Body of pancreas (tissue), 4 donors: Measurements from ENCODE around the gene OR2A7. TPM values are rescaled to one million over a fixed set of nuclear protein-coding genes. Genes with fewer than 3 reads are reported as not detected.
"Not testable (repeated sequence)": the region's sequence is repeated elsewhere in the genome, so short reads cannot be mapped to it uniquely, and the experiment has no call there.

ENCODE experiments used
- ATAC-seq: fragments of 150-250 bp; one replicate; pipeline ENCODE4 v1.9.1; 2016
- DNase-seq, 4 donors: peaks; one replicate each; pipeline ENCODE4 v3.0.0-alpha.2; 2019
- H3K27ac ChIP-seq, 4 donors: fragments of 200-600 bp; sonication (generic); 1 replicate in 3 of 4; 2 replicates in 1 of 4; pipeline versions ENCODE4 v1.5.1 to v1.6.1; 2016 to 2019; ENCODE audit warnings: mild to moderate bottlenecking in 1 of 4, mixed read lengths in 1 of 4, moderate library complexity in 1 of 4
- H3K27me3 ChIP-seq, 2 donors: fragments of 200-600 bp; sonication (generic); one replicate each; pipeline ENCODE4 v1.6.0; 2016; ENCODE audit warnings: mild to moderate bottlenecking in 1 of 2
- H3K36me3 ChIP-seq, 2 donors: fragments of 200-600 bp; sonication (generic); replicated peaks in 1 of 2; 2 replicates each; pipeline ENCODE4 v1.5.1; 2016; ENCODE audit warnings: low read depth in 2 of 2; ENCODE audit not compliant: insufficient read depth in 1 of 2
- H3K4me1 ChIP-seq: fragments of 200-600 bp; sonication (generic); one replicate; pipeline ENCODE4 v1.6.0; 2016
- H3K4me3 ChIP-seq, 2 donors: fragments of 200-600 bp; sonication (generic); 1 replicate in 1 of 2; 2 replicates in 1 of 2; pipeline ENCODE4 v1.5.1; 2016 to 2019
- H3K9me3 ChIP-seq, 3 donors: fragments of 200-600 bp; sonication (generic); 1 replicate in 2 of 3; 2 replicates in 1 of 3; pipeline ENCODE4 v1.5.1; 2016
- WGBS, 2 donors: methylation state at CpG; one replicate each; pipeline ENCODE4 v1.1.5; 2017; 5-methylcytosine and 5-hydroxymethylcytosine counted together
- intact Hi-C: fragments of 100-400 bp; cut with DNase I; formaldehyde crosslinking; loops from one replicate; pipeline ENCODE4 v1.15.1; 2023
- total RNA-seq, 2 donors: library from RNA; depleted of rRNA; stranded (reverse); fragments of >200 nt; gene quantifications; one replicate each; pipeline ENCODE4 v1.1.0, GENCODE V29; 2016

The OR2A7 gene
- total RNA-seq, 2 donors from 2014 or later, result 4.9 to 14.5 TPM

DNA sequence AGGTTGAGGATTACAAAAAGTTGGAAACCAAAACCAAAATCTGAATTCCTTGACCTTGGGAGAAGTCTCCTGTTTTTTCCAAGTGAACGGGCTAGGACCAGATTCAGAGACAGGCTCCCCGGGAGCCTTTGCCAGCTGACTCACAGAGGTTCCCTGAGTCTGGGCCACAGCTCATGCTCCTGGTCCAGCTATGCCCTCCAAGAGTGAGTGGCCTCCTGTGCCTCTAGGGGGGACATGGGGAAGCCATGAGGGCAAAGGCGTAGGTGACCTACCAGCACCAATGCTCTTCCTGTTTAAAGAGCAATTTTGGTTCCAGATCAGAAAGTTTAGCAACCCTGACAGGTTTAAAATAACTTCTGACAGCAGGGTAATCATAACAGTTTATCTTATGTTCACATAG, 35.8 kb downstream of the OR2A7 start:
- H3K27ac ChIP-seq, intact Hi-C loops, ATAC-seq, H3K36me3 ChIP-seq, H3K4me3 ChIP-seq, H3K9me3 ChIP-seq, H3K4me1 ChIP-seq, H3K27me3 ChIP-seq, DNase-seq: not testable (repeated sequence)
- WGBS, 2 donors, result 80% methylated on average over 2 of the region's 3 CpGs; no CpG with 5 or more reads in 1 of the 2 donors

DNA sequence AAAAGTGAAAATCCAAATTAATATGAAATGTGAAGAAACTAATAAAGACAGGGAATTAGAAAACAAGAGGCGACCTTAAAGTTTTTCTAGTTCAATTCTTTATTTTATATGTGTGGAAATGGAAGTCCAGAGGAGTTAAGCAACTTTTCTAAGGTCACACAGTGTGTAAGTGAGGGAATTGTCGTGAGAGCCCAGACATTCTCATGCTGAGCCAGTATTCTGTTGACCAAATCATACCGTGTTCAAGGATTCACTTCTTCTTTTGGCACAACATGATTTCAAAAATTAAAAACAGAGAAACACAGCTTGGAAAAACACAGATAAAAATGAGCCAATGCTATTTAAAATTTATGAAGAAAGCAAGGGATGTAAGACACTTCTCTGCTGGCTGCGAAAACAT, 37.7 kb downstream of the OR2A7 start:
- intact Hi-C loops, H3K9me3 ChIP-seq, ATAC-seq, H3K27ac ChIP-seq, H3K4me3 ChIP-seq, DNase-seq, H3K27me3 ChIP-seq, H3K36me3 ChIP-seq, H3K4me1 ChIP-seq: not testable (repeated sequence)
- 61 to 67% methylated on average over 3 of the region's 4 CpGs for WGBS, 2 donors

DNA sequence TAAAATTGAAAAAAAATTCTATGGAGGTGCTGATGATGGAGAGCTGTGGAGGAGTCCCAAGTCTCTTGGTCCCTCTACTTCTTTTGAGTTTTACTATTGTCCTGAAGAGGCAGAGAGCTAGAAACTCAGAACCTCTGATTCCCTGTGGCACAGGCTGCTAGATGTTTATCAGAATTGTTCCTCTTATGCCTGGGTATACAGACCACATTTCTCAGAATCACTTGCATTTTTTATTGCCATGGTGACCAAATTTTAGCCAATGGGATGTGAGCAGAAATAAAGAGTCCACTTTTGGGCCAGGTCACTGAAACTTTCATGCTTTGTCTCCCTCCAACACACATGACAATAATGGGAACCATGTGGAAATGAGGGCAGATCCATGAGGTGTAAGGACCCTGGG, 40.9 kb downstream of the OR2A7 start:
- H3K27me3 ChIP-seq, H3K36me3 ChIP-seq, H3K9me3 ChIP-seq, ATAC-seq, H3K4me1 ChIP-seq, H3K4me3 ChIP-seq, H3K27ac ChIP-seq, DNase-seq, intact Hi-C loops: not testable (repeated sequence)

DNA sequence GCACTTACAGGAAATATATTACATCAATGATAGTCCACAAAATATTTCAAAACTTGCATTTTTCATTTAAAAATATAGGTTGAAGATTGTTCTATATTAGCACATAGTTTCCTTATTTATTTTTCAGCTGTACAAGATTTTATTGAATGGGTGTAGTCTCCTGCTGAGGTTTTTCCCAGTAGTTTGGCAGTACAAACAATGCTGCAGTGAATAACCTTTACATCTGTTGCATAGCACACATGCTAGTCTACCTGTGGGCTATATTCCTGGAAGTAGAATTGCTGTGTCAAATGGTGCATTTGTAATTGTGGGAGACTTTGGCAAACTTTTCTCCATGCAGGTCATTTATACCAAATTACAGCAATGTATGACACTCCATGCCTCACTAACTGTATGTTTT, 44.1 kb downstream of the OR2A7 start:
- H3K27ac ChIP-seq, ATAC-seq, H3K36me3 ChIP-seq, H3K4me3 ChIP-seq, H3K27me3 ChIP-seq, H3K9me3 ChIP-seq, intact Hi-C loops, H3K4me1 ChIP-seq, DNase-seq: not testable (repeated sequence)

DNA sequence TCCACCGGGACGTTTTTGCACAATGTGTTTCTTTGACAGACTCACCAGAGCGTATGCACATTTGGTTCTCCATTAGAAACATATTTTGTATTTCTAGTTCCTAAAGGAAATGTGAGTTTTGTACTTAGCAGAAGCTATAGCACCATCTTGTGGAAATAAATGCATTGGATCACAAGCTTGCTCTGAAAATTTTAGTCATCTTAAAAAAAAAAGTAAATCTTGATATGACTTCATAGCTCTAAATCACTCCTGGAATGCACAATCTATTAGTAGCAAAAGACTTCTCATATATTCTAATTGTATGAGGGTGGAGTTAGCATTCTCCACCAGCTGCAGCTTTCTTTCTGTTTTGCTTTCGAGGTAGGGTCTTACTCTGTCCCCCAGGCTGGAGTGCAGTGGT, 45.4 kb downstream of the OR2A7 start:
- H3K27ac ChIP-seq, DNase-seq, H3K36me3 ChIP-seq, H3K4me3 ChIP-seq, H3K27me3 ChIP-seq, intact Hi-C loops, H3K4me1 ChIP-seq, H3K9me3 ChIP-seq: not testable (repeated sequence)
- peak; percentile 48 for ATAC-seq
- no CpG with 5 or more reads among the region's 4 CpGs for WGBS, 2 donors

DNA sequence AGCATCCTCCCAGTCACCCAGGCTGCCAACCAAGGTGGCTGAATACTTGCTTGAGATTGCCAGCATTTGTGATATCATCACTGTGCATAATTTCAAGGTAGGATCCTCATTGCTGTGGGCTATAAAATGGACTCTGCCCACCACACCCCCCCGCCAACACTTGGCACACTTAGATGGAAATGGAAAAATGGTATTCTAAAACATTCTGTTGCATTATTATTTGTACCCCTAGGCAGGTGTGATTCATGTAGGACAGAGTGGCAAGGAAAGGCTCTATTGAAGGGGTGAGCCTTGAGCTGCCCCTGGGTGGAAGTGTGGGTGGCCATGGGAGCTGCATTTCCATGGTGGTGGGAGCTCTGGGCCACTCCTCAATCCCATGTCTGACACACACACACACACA, 46.0 kb downstream of the OR2A7 start:
- H3K4me1 ChIP-seq, intact Hi-C loops, ATAC-seq, H3K27ac ChIP-seq, DNase-seq, H3K27me3 ChIP-seq, H3K36me3 ChIP-seq, H3K9me3 ChIP-seq, H3K4me3 ChIP-seq: not testable (repeated sequence)
- 92 to 100% methylated on average over 1 of the region's 1 CpG for WGBS, 2 donors

DNA sequence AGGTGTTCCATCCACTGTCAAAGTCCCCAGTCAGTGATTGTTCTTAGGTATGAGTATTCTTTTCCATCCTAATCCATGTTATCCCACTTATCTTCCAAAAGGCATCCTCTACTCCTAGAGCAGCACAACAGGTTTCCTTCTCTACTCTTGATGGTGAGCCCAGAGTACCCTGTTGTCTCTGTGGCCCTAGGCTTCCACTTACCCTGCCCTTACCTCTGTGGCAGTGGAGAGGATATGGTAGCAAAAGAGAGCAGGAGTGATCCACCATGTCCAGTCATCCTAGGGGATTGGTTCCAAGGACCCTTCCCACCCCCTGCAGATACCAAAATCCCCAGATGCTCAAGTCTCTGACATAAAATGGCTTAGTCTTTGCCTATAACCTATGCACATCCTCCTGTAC, 47.4 kb downstream of the OR2A7 start:
- ATAC-seq, DNase-seq, H3K36me3 ChIP-seq, H3K27ac ChIP-seq, H3K9me3 ChIP-seq, H3K4me1 ChIP-seq, intact Hi-C loops, H3K27me3 ChIP-seq, H3K4me3 ChIP-seq: not testable (repeated sequence)

Other genes with a start within 250 kb of the OR2A7 start
- gene OR2A5, start 215.8 kb downstream of the OR2A7 start, total RNA-seq, result not detected
- gene OR2A25, start 195.0 kb downstream of the OR2A7 start, total RNA-seq, result not detected
- not detected for gene OR2A12, start 178.5 kb downstream of the OR2A7 start, total RNA-seq
- gene OR2A2, start 155.2 kb downstream of the OR2A7 start, total RNA-seq, result not detected
- not detected for gene OR2A14, start 141.6 kb downstream of the OR2A7 start, total RNA-seq
- 10 to 100 TPM in 1 of 2 donors, 1 to 10 TPM in 1; 6.5 to 19.1 TPM for gene CTAGE4, start 81.3 kb downstream of the OR2A7 start, total RNA-seq
- 1 to 10 TPM; 5.3 to 5.4 TPM for gene ARHGEF35, start 69.0 kb downstream of the OR2A7 start, total RNA-seq
- gene OR2A42, start 25.2 kb downstream of the OR2A7 start, total RNA-seq, result not detected
- gene CTAGE8, start 4.5 kb upstream of the OR2A7 start, total RNA-seq, result 1 to 10 TPM in 1 of 2 donors, not detected in 1; 3.4 TPM
- not detected for gene OR2A1, start 47.6 kb upstream of the OR2A7 start, total RNA-seq
- 10 to 100 TPM; 19.1 to 23.1 TPM for gene ARHGEF5, start 90.6 kb upstream of the OR2A7 start, total RNA-seq
- gene NOBOX, start 138.9 kb upstream of the OR2A7 start, total RNA-seq, result not detected